Measurements from ENCODE around the gene MAML2.

GRCh38 chr11:96110302-96110701 lies 232.7 kb downstream of the MAML2 start:
- TF ChIP-seq TAF1 (IDR thresholded peaks at IDR 0.05; ENCODE audit: borderline replicate concordance, low read depth, low read length), result no peak
- TF ChIP-seq POLR2A (IDR thresholded peaks at IDR 0.05; ENCODE audit: low read depth, low read length), result no peak

Measured in GM12892 (cell line).